HG03520 (cell line): ENCODE data around the gene CLCF1.

Source experiments
- ATAC-seq: cut with Tn5 transposase; IDR thresholded peaks from one replicate; pipeline ENCODE4 v1.9.1; 2021; ENCODE audit warnings: mild to moderate bottlenecking, moderate library complexity; ENCODE audit not compliant: unreplicated experiment

CLCF1 gene

GRCh38 chr11:67364169-67364568 lies 9.2 kb downstream of the CLCF1 start:
- ATAC-seq, result no peak

DNA sequence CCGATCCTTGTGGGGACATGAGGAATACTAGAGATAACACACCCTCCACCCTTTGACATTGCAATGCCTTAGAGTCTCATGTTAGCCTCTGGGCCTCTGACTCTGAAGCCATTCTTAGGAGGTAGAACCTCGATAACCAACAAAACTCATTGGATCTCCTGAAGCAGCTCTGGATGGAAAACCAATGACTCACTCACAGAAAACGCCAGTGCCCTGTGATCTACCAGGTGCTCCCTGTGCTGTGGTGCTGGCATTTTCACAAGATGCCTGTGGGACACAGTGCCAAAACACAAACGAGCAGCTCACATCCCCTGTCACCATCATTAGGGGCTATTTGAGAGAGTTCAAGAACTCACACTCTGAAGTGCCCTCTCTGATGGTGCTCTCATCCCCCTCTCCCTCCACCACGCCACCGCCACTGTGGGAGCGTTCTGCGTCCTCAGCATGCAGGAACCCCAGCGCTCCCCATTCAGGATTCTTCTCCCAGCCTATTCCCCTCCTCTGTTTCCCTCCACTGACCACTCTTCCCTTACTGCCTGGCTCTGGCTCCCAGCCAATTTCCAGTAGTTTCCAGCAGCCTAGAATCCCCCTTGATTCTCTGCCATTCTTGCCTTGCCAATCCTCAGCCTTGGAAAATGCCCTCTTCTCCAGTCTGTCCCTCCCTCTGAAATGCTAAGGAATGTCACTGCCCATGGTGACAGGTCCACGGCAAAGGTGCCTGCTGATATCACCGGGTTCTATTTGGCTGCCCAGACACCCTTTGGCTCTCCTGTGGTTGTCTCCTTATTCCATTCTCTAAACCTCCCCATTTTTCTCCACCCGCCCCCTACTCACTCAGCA lies 15.3 kb downstream of the CLCF1 start:
- no peak for ATAC-seq

- ATAC-seq, result no peak
Measured at GRCh38 chr11:67356864-67357561, 16.4 kb downstream of the CLCF1 start.

- ATAC-seq, result no peak
Measured at GRCh38 chr11:67356387-67356863, 17.0 kb downstream of the CLCF1 start.

DNA sequence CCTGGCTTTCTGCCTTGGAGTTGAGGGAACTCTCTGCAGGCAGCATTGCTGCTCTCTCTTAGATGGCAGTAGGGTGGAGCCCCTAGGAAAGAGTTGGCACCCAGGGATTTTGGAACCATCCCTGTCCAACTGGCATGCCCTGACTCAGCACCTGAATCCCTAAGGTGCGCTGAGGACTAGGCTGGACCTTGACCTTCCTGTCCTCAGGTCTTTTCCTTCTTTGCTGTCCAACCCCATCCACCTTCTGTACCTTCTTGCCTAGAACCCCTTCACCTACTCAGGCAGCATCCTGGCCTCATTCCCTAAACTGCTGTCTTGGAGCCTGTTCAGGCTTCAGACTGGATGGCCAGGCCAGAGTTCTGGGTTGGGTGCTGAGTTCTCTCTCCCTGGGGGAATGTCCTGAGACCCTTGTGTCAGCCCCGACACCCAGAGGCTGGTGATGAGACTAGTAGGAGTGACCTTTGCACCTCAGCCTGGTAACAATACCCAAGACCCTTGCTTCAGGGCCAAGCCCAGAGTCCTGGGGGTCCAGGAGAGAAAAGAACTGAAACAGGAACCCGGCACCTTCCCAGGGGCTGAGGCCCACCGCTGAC lies 17.5 kb downstream of the CLCF1 start:
- ATAC-seq, result no peak

- no peak for ATAC-seq
Measured at GRCh38 chr11:67355023-67355793, 18.2 kb downstream of the CLCF1 start.

DNA sequence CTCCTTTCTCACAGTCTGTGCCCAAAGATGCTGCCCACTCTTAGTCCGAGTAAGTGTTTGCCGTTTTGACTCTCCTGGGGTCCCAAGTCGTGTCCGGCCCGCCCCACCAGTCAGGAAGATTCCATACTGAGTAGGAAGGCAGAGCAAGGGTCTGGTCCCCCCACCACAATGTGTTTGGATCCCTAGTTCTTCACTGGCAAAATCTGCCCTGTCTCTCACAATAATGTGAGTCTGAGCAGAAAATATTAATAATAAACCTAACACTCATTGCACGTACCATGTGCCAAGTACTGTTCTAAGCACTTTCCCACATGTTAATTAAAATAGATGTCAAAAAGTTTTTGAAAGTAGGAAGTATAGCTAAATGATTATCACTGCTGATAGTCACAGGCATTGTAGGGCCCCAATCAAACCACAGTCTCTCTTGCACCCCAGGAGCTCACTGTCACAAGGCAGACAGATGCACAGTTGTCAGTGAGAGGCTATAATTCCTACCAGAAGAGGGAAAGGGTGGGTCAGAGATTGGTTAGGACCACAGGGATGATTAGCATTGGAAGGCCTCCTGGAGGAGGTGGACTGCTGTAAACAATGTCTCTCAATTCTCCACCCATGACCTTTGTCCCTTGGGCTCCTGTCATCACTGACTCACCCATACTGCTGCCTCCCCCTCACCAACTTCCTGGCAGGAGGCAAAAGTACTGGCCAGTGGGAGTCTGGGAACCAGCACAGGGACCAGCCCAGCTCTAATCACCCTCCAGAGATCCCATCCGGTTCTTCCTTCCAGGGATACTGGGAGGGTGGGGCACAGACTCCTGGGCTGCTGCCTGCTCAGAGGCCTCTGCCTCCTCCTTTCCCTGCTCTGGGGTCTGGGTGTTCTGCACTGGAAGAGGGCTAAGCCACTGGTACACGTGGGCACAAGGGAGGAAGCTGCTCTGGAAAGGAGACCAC lies 19.0 kb downstream of the CLCF1 start:
- no peak for ATAC-seq

- ATAC-seq, result peak; percentile 77
Measured at GRCh38 chr11:67353317-67354074, 19.9 kb downstream of the CLCF1 start, which contains the start of gene POLD4. Gene POLD4 (minus strand): TSS chr11:67353546. CDS start chr11:67353399, 147 bp downstream.

DNA sequence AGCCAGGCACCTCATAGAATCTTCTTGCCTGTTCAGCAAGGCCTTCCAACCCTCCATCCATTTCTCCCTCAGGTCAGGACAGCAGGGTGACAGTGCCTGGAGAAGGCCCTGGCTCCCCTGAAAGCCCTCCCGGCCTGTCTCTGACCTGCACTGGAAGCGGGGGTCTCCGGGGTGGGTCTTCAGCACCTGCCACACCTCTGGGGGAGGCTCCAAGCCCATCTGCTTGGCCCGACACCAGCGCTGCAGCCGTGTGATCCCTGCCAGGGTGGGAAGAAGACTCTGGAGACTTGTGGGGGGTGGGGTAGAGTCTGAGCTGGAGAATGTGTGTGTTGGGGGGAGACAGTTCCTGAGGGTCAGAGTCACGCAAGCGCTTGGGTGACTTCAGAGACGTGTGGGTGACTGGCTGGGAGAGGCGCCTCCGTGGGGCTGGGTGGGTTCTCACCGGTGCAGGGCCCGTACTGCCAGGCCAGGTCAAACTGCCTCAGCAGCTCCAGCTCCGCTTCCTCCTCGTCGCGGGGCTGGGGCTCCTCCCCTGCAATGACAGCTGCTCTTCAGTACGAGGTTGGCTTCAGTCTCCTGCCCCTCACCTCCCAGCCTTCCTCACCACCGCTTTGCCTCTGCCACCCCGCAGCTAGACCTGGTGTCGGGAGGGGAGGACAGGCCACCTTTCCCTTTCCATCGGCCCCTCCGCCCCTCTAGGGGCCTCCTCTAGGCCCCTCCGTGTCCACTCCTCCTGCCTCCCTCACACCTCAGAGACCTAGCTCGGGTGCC lies 20.7 kb downstream of the CLCF1 start:
- no peak for ATAC-seq

- no peak for ATAC-seq
Measured at GRCh38 chr11:67351275-67352005, 22.0 kb downstream of the CLCF1 start.

GRCh38 chr11:67349928-67350465 lies 23.4 kb downstream of the CLCF1 start:
- ATAC-seq, result no peak

GRCh38 chr11:67349457-67349856 lies 23.9 kb downstream of the CLCF1 start:
- no peak for ATAC-seq

DNA sequence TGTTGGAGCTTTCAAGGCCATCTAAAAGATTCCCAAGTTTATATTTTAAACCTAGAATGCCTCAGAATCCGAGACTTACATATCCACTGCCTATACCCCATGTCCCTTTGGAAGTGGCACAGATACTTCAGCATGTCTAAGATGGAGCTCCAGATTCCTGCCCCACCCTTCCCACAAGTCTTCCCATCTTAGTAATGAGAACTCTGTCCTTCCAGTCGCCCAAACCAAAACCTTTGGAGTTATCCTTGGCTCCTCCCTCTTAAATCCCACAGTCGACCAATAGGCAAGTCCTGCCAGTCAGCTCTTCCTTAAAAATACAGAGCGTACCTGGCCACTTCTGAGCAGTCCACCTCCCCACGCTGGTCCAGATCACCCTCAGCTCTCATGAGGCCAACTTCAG lies 24.4 kb downstream of the CLCF1 start:
- ATAC-seq, result no peak

- no peak for ATAC-seq
Measured at GRCh38 chr11:67347964-67348749, 25.2 kb downstream of the CLCF1 start.

- no peak for ATAC-seq
Measured at GRCh38 chr11:67345920-67346819, 27.2 kb downstream of the CLCF1 start.
